Trophoblast cell (in vitro differentiated cells and primary cell): ENCODE data around the gene HIVEP3.

Experiments
- DNase-seq, 2 donors: peaks; one replicate each; pipeline ENCODE4 v3.0.0-alpha.2; 2016
- H2AFZ ChIP-seq: 2 replicates; pipeline ENCODE4 v1.6.1; 2013; ENCODE audit warnings: low read length, moderate library complexity, mild to moderate bottlenecking; ENCODE audit not compliant: insufficient read depth, poor library complexity
- H2AK5ac ChIP-seq: 2 replicates; pipeline ENCODE4 v1.6.1; 2013; ENCODE audit warnings: mild to moderate bottlenecking, low read length
- H2BK120ac ChIP-seq: 2 replicates; pipeline ENCODE4 v1.6.1; 2013; ENCODE audit warnings: low read length, mild to moderate bottlenecking, moderate library complexity; ENCODE audit not compliant: insufficient read depth, poor library complexity
- H2BK12ac ChIP-seq: 2 replicates; pipeline ENCODE4 v1.6.1; 2013; ENCODE audit warnings: mild to moderate bottlenecking, low read length, moderate library complexity
- H2BK5ac ChIP-seq: 2 replicates; pipeline ENCODE4 v1.6.1; 2013; ENCODE audit warnings: low read length, low read depth, moderate library complexity, mild to moderate bottlenecking; ENCODE audit not compliant: poor library complexity
- H3K14ac ChIP-seq: 2 replicates; pipeline ENCODE4 v1.6.1; 2013; ENCODE audit warnings: mild to moderate bottlenecking, low read length
- H3K18ac ChIP-seq: 2 replicates; pipeline ENCODE4 v1.6.1; 2013; ENCODE audit warnings: mild to moderate bottlenecking, low read length
- H3K23ac ChIP-seq: 2 replicates; pipeline ENCODE4 v1.6.1; 2013; ENCODE audit warnings: low read length
- H3K27ac ChIP-seq: 2 replicates; pipeline ENCODE4 v1.5.1; 2013; ENCODE audit warnings: low read depth, mild to moderate bottlenecking, inconsistent platforms, low read length, moderate library complexity
- H3K27me3 ChIP-seq: 2 replicates; pipeline ENCODE4 v1.6.1; 2013; ENCODE audit warnings: inconsistent platforms, mild to moderate bottlenecking, low read length, moderate library complexity; ENCODE audit not compliant: insufficient read depth
- H3K36me3 ChIP-seq, 2 experiments: 1 replicate in 1 of 2; 2 replicates in 1 of 2; pipeline ENCODE4 v1.6.1; 2013; ENCODE audit warnings: low read length in 2 of 2, mild to moderate bottlenecking in 2 of 2, moderate library complexity in 1 of 2; ENCODE audit not compliant: insufficient read depth in 2 of 2, control insufficient read depth in 1 of 2
- H3K4ac ChIP-seq: 2 replicates; pipeline ENCODE4 v1.6.1; 2013; ENCODE audit warnings: low read depth, mild to moderate bottlenecking, low read length, moderate library complexity
- H3K4me1 ChIP-seq, 2 experiments: 1 replicate in 1 of 2; 2 replicates in 1 of 2; pipeline ENCODE4 v1.6.1; 2013; ENCODE audit warnings: low read length in 2 of 2, mild to moderate bottlenecking in 2 of 2, moderate library complexity in 1 of 2; ENCODE audit not compliant: insufficient read depth in 2 of 2, control insufficient read depth in 1 of 2
- H3K4me2 ChIP-seq: 2 replicates; pipeline ENCODE4 v1.6.1; 2013; ENCODE audit warnings: inconsistent platforms, mild to moderate bottlenecking, low read length, moderate library complexity
- H3K4me3 ChIP-seq: 2 replicates; pipeline ENCODE4 v1.5.1; 2013; ENCODE audit warnings: mild to moderate bottlenecking, low read depth, low read length, inconsistent platforms
- H3K79me1 ChIP-seq: one replicate; pipeline ENCODE4 v1.6.1; 2013; ENCODE audit warnings: low read length
- H3K79me2 ChIP-seq: 2 replicates; pipeline ENCODE4 v1.6.1; 2013; ENCODE audit warnings: low read length, mild to moderate bottlenecking; ENCODE audit not compliant: control insufficient read depth, insufficient read depth, poor library complexity
- H3K9ac ChIP-seq: 2 replicates; pipeline ENCODE4 v1.6.1; 2013; ENCODE audit warnings: mild to moderate bottlenecking, low read length
- H3K9me3 ChIP-seq: 2 replicates; pipeline ENCODE4 v1.6.1; 2013; ENCODE audit warnings: low read depth, mild to moderate bottlenecking, control low read depth, inconsistent platforms, low read length; ENCODE audit not compliant: insufficient read depth
- H4K12ac ChIP-seq: 2 replicates; pipeline ENCODE4 v1.6.1; 2013; ENCODE audit warnings: low read depth, mild to moderate bottlenecking, low read length, moderate library complexity
- H4K8ac ChIP-seq: 2 replicates; pipeline ENCODE4 v1.6.1; 2013; ENCODE audit warnings: low read depth, mild to moderate bottlenecking, low read length, moderate library complexity
- H4K91ac ChIP-seq: one replicate; pipeline ENCODE4 v1.6.1; 2013; ENCODE audit warnings: low read depth, mild to moderate bottlenecking, low read length, moderate library complexity
- WGBS: extraction: QIAGEN DNeasy Blood & Tissue Kit; methylation state at CpG from one replicate; pipeline ENCODE4 v1.1.7; 2013; ENCODE audit warnings: missing lambda C conversion rate; ENCODE audit not compliant: insufficient read length, insufficient coverage; ENCODE audit errors: extremely low coverage; 5-methylcytosine and 5-hydroxymethylcytosine counted together

HIVEP3 gene

DNA sequence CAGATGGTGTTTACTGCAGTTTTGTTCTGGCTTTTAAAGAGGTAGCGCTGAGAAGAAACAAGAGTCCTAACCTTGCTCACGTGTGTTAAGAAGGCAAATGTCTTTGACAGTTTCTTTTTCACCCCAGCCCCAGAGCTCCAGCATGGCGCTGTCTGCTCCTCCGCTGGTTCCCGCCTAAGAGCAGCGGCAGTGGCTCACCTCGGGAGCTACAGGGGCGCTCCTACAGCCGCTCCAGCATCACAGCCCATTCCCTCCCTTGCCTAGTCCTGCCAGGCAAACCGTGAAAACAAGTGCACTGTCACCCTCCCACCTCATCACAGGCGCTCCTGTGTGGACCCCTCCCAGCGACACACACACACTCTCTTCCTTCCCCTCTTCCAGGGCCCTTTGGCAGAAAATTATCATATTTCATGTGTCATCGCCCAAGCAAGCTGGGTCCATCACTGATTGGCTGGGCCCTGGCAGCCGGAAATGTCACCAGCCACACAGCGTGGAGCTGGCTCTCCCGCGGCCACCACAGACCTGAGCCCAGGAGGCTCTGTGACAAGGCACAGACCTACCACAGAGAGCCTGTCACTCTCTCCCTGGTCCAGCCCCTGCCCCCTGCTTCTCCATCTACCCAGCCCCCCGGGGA lies 1.2 kb upstream of the HIVEP3 start:
- Histone ChIP-seq H3K4me3 (no peak overlapping the region), H4K12ac (no peak overlapping the region), H3K27ac (no peak overlapping the region), H3K36me3 (no peaks in the 10 kb centered on the region), H2BK120ac (peak overlapping the region; percentile 15), H2BK5ac (no peak overlapping the region), H3K9me3 (peaks cover 2% of the 10 kb centered on the region), H3K27me3 (no peaks in the 10 kb centered on the region), H3K18ac (no peak overlapping the region), H4K8ac (no peak overlapping the region), H3K79me1 (no peaks in the 10 kb centered on the region), H3K79me2 (no peaks in the 10 kb centered on the region), H2BK12ac (no peak overlapping the region), H3K4ac (no peak overlapping the region), H3K9ac (no peak overlapping the region), H2AK5ac (no peak overlapping the region), H3K23ac (no peak overlapping the region), H2AFZ (peak overlapping the region; percentile 23), H3K4me2 (peak overlapping the region; percentile 36), H3K4me1 (peaks cover 7 to 17% of the 10 kb centered on the region in 2 experiments), H3K14ac (no peak overlapping the region), H4K91ac (no peak overlapping the region)
- WGBS = no CpG with 5 or more reads among the region's 18 CpGs
- DNase-seq = peak; percentile 65 to 76

DNA sequence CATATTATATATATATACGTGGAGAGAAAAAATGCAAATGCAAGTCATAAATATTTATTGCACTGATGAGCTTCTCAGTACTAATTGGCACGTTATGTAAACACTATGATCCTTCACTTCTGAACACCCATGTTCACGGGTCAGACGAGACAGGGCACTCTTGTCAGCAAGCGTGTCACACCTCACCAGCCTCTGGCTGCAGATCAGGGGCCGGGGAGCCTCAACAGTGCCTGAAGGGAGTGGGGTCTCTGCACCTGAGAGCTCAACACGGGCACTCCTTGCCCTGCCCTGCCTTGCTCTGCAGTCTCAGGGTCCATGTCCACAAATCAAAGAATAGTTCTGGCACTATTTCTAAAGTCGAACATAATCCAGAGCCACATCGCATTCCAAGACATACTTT lies 409 bp upstream of the HIVEP3 start:
- no peak overlapping the region for H3K9ac ChIP-seq
- no peak for DNase-seq
- no peak overlapping the region for H4K91ac ChIP-seq
- no peak overlapping the region for H2BK5ac ChIP-seq
- H3K4me1 ChIP-seq = peaks cover 7 to 17% of the 10 kb centered on the region in 2 experiments
- no peak overlapping the region for H2BK12ac ChIP-seq
- H2BK120ac ChIP-seq = no peak overlapping the region
- no peak overlapping the region for H3K4ac ChIP-seq
- no peaks in the 10 kb centered on the region for H3K79me1 ChIP-seq
- H3K9me3 ChIP-seq = peaks cover 2% of the 10 kb centered on the region
- no peak overlapping the region for H4K8ac ChIP-seq
- H3K14ac ChIP-seq = no peak overlapping the region
- no peak overlapping the region for H2AK5ac ChIP-seq
- no peak overlapping the region for H3K4me3 ChIP-seq
- no peak overlapping the region for H4K12ac ChIP-seq
- no peaks in the 10 kb centered on the region for H3K79me2 ChIP-seq
- H3K18ac ChIP-seq = no peak overlapping the region
- no CpG with 5 or more reads among the region's 9 CpGs for WGBS
- H3K27me3 ChIP-seq = no peaks in the 10 kb centered on the region
- H3K4me2 ChIP-seq = no peak overlapping the region
- H3K23ac ChIP-seq = no peak overlapping the region
- no peak overlapping the region for H3K27ac ChIP-seq
- H3K36me3 ChIP-seq = no peaks in the 10 kb centered on the region
- H2AFZ ChIP-seq = no peak overlapping the region

DNA sequence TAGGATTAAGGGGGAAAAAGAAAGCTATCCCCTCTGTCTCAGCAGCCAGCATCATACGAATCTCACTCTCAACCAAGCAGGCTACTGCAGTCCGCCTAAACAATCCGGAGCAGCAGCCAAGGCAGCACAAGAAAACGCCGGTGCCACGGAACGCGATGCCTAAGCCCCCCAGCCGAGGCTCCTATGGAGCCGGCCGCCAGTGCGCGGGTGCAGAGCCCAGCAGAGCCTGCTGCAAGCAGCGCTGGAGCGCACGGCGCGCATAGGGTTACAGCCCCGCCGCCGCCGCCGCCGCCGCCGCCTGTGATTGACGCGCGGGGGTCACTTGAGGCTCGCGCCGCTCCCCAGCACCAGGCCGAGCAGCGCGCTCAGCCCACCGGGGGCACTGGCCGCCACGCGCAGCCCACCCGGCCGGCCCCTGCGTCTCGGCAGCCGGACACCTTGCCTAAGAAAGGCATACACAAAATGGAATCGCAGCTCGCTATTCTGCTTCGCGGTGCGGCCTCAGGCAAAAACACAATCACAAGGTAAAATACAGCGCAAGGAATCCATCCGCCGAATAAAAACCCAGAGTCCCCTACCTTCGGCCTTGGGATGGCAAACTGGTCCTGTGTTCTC lies 780 bp downstream of the HIVEP3 start:
- Histone ChIP-seq H3K9ac (no peak overlapping the region), H2BK5ac (no peak overlapping the region), H2BK120ac (peak overlapping the region; percentile 68)

DNA sequence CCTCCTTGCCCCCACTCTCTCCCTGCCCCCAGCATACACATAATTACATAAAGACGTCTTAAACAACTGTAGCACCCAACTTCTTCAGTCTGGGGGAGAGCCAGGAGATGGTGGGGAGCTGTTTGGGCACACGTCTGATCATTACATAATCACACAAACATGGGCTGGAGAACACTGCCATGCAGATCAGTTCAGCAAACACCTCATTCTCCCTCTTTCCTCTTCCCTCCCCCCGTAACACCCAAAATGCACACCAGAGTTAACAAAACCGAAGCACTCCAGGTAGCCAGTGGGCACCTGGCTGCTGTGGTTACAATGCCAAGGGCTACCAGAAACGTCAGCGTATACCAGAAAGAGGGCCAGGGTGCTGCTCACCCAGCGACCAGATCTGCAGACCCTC lies 1.6 kb downstream of the HIVEP3 start:
- DNase-seq = no peak
- Histone ChIP-seq H3K18ac (no peak overlapping the region), H3K9me3 (no peaks in the 10 kb centered on the region), H4K12ac (no peak overlapping the region), H3K36me3 (no peaks in the 10 kb centered on the region), H2BK12ac (no peak overlapping the region), H3K4me2 (no peak overlapping the region), H3K79me2 (no peaks in the 10 kb centered on the region), H3K4me1 (peaks cover 7 to 17% of the 10 kb centered on the region in 2 experiments), H3K27ac (no peak overlapping the region), H2AK5ac (no peak overlapping the region), H4K8ac (no peak overlapping the region), H3K79me1 (no peaks in the 10 kb centered on the region), H2AFZ (no peak overlapping the region), H3K23ac (no peak overlapping the region), H3K14ac (no peak overlapping the region), H3K27me3 (no peaks in the 10 kb centered on the region), H2BK5ac (no peak overlapping the region), H3K4ac (no peak overlapping the region), H3K9ac (no peak overlapping the region), H3K4me3 (no peak overlapping the region), H2BK120ac (no peak overlapping the region), H4K91ac (no peak overlapping the region)
- WGBS = no CpG with 5 or more reads among the region's 7 CpGs

More for the DNA sequence above, 780 bp downstream of the HIVEP3 start:
- Histone ChIP-seq H3K79me2 (no peaks in the 10 kb centered on the region), H3K14ac (peak overlapping the region; percentile 81), H3K4me3 (peak overlapping the region; percentile 76), H4K12ac (no peak overlapping the region), H3K9me3 (no peaks in the 10 kb centered on the region), H3K27ac (no peak overlapping the region), H3K36me3 (no peaks in the 10 kb centered on the region), H3K23ac (no peak overlapping the region), H3K4ac (no peak overlapping the region), H3K27me3 (no peaks in the 10 kb centered on the region), H2AK5ac (no peak overlapping the region), H3K4me2 (peak overlapping the region; percentile 90), H2BK12ac (peak overlapping the region; percentile 44), H2AFZ (peak overlapping the region; percentile 61), H3K79me1 (no peaks in the 10 kb centered on the region), H3K4me1 (peaks cover 7 to 17% of the 10 kb centered on the region in 2 experiments), H4K91ac (no peak overlapping the region), H3K18ac (peak overlapping the region; percentile 49), H4K8ac (no peak overlapping the region)
- no CpG with 5 or more reads among the region's 53 CpGs for WGBS
- DNase-seq = peak in 1 of 2 donors; percentile 37
